RPMI7951 (cell line): Measurements from ENCODE around the gene SUCLG2. TPM values are rescaled to one million over a fixed set of nuclear protein-coding genes. Genes with fewer than 3 reads are reported as not detected.
A peak's percentile ranks its signal among the peaks of the same experiment; 100 is the strongest.

ENCODE experiments used
- DNase-seq: peaks from one replicate; pipeline ENCODE4 v3.0.0-alpha.2; 2012; ENCODE audit warnings: low read depth
- total RNA-seq: library from RNA; depleted of rRNA; stranded (reverse); fragments of >200 nt; shearing (Covaris generic); gene quantifications from 2 replicates; pipeline ENCODE4 v1.2.3, GENCODE V29; 2014

The SUCLG2 gene
- total RNA-seq, 1 experiment from 2014 or later = 70.8 TPM

GRCh38 chr3:67517781-67518180 is 136.6 kb downstream of the SUCLG2 start:
- DNase-seq = no peak

DNA sequence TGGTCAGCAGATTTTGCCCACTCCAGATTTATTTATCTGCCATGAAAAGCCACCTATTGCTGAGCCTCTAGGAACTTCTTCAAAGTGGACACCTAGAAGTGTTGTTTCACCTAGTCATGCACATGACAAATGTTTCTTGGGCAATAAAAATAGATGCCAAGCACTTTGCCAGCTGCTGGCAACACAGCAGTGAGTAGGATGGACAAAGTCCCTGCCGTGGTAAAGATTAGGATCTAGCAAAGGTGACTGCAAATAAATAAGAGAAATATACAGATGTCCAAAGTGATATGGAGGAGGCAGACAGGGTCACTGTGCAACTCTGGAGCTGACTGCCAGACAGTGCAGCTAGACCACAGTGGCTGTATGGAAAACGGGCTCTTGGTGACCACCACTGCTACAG is 137.9 kb downstream of the SUCLG2 start:
- no peak for DNase-seq

DNA sequence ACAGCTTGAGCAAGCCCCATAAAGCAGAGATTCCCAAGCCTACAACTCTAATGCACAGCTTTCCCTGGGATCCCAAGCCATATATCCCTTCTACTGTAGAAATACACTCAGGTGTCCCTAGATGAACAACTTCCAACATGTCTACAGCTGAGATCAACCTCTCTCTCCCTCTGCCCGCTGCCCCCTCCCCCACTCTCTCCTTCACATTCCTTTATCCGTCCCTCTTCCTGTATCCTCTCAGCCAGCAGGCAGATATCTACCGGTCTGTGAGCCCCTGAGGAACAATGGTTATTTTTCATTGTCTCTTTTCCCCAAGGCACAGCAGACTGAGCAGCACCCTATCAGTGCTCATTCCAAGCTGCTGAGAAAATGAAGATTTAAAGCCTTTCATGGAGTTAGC is 138.6 kb downstream of the SUCLG2 start:
- DNase-seq = no peak

DNA sequence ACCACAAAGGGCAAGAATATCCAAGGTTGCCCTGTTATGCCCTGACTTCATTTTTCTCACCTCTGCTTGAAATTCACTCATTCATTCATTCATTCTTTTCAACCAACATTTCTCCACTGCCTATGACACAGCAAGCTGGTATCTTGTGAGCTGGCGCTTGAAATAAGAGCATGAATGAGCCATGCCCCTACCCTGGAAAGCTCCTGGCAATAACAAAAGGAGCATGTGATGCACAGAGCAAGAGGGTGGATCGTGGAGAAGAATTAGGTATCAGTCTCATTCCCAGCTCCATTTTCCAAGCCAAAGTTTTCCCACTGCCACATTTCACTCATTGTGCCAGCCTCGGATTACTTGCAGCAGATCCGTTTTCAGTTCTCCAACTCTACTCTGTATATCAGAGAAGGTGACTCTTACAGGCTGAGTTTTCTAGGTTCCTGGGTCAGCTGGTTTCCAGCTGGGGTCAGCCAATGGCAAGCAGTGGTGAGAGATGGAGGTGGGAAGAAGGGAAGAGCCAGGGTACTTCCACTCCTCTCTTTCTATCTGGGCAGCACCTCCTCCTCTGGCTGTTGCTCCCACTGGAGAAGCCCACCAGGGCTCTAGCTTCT is 144.8 kb downstream of the SUCLG2 start:
- no peak for DNase-seq

DNA sequence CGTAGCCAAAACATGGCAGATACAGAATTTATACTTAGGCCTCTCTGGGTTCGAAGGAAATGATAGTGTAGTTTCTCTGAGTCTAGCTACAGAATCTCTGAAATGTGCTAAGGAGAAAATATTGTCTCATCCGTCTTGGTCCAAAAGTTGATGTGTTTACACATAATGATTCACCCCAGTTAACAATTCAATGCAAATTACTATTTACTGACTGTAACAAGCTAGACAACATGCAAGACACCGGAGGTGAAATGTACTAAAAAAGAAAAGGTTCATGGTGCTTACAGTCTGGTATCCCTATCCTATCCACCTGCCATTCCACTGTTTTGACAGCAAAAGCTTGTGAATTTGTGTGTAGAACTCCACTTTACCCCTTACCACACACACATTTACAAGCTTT is 146.8 kb downstream of the SUCLG2 start:
- no peak for DNase-seq

- DNase-seq = no peak
Observed at GRCh38 chr3:67500709-67501108, 153.7 kb downstream of the SUCLG2 start.

- DNase-seq = no peak
Observed at GRCh38 chr3:67497746-67498145, 156.7 kb downstream of the SUCLG2 start.

DNA sequence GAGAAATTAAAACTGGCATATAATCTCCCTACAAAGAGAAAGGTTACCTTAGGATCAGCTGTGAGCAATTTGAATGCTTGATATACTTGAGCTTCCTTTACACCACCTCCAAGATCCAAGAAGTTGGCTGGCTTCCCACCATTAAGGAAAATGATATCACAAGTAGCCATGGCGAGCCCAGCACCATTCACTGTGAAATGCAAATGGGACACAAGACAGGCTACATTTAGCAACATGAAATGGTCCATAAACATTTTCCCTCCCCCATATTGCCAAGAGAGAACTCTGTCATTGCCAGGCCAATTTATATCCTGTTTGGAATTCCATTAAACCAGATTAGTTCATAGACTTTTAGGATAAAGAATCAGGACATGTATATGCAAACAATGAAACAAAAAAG is 158.7 kb downstream of the SUCLG2 start:
- no peak for DNase-seq

DNA sequence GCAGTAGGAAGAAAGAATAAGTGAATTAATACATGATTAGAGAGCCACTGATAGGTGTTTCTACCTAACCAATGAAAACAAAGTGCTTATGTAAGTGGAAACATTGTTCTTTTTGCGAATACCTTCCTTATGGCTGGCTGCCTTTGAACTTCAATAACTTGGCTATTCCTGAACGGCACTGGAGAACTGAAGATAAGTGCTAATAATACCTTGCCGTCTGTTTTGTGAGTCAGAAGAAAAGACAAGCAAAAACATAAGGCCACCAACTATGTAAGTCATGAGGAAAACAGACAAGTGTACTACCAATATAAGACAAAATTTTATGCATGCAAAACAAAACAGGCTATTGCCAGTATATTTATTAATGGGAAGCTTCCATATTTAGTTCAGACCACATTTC is 160.6 kb downstream of the SUCLG2 start:
- DNase-seq = no peak

GRCh38 chr3:67490658-67491057 is 163.8 kb downstream of the SUCLG2 start:
- DNase-seq = no peak

- DNase-seq = no peak
Observed at GRCh38 chr3:67489816-67490215, 164.6 kb downstream of the SUCLG2 start.

- DNase-seq = no peak
Observed at GRCh38 chr3:67487564-67488114, 166.8 kb downstream of the SUCLG2 start.

DNA sequence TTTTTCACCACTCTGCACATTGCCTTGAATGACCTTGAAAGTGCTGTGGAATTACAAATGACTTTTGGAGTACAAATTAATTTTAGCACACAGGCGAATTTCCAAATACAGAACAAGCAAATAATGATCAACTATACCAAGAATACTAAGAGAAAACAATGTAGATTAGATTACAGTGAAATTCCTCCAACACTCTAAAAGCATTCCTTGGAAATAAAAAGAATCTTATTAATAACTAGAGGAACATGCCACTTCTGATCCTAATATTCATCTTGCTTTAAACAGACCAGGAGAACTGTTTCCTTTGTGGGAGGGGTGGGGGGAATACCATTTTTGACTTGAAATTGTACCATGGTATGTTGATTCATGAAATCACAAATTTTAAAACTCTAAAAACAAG is 167.5 kb downstream of the SUCLG2 start:
- no peak for DNase-seq

GRCh38 chr3:67484085-67484484 is 170.3 kb downstream of the SUCLG2 start:
- DNase-seq = no peak

- no peak for DNase-seq
Observed at GRCh38 chr3:67481126-67481525, 173.3 kb downstream of the SUCLG2 start.

- no peak for DNase-seq
Observed at GRCh38 chr3:67478423-67478822, 176.0 kb downstream of the SUCLG2 start.

GRCh38 chr3:67474311-67474710 is 180.1 kb downstream of the SUCLG2 start:
- no peak for DNase-seq

DNA sequence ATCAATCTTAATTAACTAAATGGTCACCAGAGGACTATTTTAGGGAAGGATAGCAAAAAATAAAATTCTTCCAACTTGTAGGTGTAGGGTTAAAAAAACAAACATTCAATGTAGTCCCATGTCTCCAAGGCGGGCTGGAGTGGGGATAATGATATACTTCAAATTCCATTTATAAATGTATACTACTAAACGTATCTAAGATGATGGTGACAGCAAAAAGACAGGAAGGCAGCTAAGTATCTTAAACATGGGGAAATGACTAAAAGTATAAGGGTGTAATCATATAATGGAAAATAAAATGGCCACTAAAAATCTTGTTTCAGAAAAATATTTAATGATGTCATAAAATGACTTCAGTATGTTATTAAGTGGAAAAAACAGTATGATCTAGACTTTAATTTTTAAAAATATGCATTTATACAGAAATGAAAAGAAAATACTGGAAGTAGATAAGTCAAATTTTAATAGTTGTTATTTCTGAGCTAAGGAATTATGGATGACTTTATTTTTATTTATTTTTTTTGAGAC is 181.7 kb downstream of the SUCLG2 start:
- DNase-seq = no peak

- DNase-seq = no peak
Observed at GRCh38 chr3:67470207-67470606, 184.2 kb downstream of the SUCLG2 start.

DNA sequence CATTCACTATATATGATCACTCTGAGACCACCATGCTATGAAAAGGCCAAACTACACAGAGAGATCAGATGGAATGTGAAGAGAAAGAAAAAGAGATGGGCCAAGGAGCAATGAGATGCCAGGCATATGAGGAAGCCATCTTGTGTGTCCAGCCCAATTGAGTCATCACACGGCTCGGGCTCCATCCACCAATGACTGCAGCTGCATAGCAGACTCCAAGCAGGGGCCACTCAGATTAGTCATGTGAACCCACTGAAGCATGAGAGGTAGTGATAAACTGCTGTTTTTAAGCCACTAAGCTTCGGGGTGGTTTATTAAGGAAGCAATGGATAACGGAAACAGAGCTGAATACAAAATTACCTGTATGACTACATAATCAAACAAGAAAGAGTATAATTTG is 185.9 kb downstream of the SUCLG2 start:
- DNase-seq = peak; percentile 81

DNA sequence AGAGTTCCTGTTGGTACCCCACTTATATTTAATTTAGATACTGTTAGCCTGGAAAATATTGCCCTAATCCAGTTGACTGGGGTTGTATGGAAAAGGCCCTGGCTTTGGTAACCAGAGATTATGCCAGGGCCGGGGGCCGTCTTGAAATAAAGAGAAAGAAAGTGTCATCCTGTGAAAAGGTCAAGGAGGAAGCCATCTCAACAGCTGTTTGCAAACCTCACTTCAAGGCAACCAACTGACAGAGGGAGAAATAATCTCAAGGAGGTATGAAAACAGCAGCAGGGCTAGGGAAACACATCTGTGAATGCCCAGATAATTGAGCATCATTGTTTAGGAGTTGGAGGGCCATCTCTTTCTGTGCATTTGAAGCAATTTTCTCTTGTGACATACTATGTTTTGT is 190.8 kb downstream of the SUCLG2 start:
- no peak for DNase-seq

GRCh38 chr3:67462187-67462586 is 192.2 kb downstream of the SUCLG2 start:
- DNase-seq = no peak

DNA sequence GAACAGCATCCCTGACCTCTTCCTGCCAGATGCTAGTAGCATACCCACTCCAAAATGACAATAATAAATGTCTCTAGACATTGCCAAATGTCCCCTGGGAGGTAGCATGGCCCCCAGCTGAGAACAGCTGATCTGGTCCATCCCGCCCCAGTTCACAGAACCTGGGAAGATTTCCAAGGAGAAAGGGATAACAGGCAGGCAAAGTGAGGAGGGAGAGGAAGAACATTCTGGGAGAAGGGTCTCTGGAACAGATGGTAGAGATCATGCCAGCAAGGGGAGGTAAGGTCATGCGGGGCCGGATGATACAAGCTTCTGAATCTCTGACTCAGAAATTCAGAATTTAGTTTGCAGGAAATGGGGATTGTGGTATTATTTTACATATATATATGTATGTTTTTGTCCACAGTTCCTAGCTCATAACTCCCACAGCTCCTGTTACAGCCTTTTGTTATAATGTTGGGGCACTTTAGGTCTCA is 192.7 kb downstream of the SUCLG2 start:
- DNase-seq = peak; percentile 75
